HCT116 (cell line): ENCODE data around the gene ARCN1. TPM values are rescaled to one million over a fixed set of nuclear protein-coding genes. Genes with fewer than 3 reads are reported as not detected.

Experiments
- ATAC-seq: fragments of 200-7000 bp; cut with Tn5 transposase; 2 replicates; pipeline ENCODE4 v1.9.1; 2020; ENCODE audit warnings: mild to moderate bottlenecking, moderate library complexity
- BruUV-seq: library from RNA; stranded (reverse); fragments of 400-500 nt; replicated peaks from 2 replicates; lab custom pipeline; 2021; lab: Mats Ljungman, UMichigan
- CTCF ChIA-PET: fragments of 300-600 bp; sonication (Branson Sonifier 250); formaldehyde crosslinking; loops from one replicate; lab custom pipeline; 2021; ENCODE audit warnings: antibody characterized with exemption; lab: Charles Lee
- POLR2A ChIA-PET: fragments of 300-600, 350-600 bp; sonication (Branson Sonifier 250); formaldehyde crosslinking; loops from one replicate; lab custom pipeline; 2021; ENCODE audit warnings: antibody characterized with exemption; lab: Charles Lee
- RAD21 ChIA-PET, 2 experiments: fragments of 300-600 bp; sonication (Branson Sonifier 250); formaldehyde crosslinking; loops; one replicate each; lab custom pipeline; 2023; ENCODE audit warnings: low total read pairs in 2 of 2; ENCODE audit not compliant: uncharacterized antibody in 2 of 2, unreplicated experiment in 2 of 2, low non-redundant PET in 1 of 2; lab: Charles Lee
- DNase-seq: peaks from one replicate; pipeline ENCODE4 v3.0.0-alpha.2; 2010; ENCODE audit warnings: low read depth, low spot score
- H2AFZ ChIP-seq: fragments of 200-600 bp; shearing (Covaris generic), sonication (generic); 2 replicates; pipeline ENCODE4 v1.6.1; 2017; ENCODE audit warnings: low read depth, mixed run types, mixed read lengths, antibody characterized with exemption, low read length; ENCODE audit not compliant: poor library complexity, severe bottlenecking
- H3K27ac ChIP-seq: 2 replicates; pipeline ENCODE4 v1.5.1; 2012; ENCODE audit warnings: low read depth, low read length
- H3K27me3 ChIP-seq: fragments of 200-600 bp; sonication (generic); 2 replicates; pipeline ENCODE4 v1.6.1; 2016; ENCODE audit warnings: mixed run types, low read length, mixed read lengths; ENCODE audit not compliant: insufficient read depth
- H3K36me3 ChIP-seq, 2 experiments: fragments of 200-500 bp in 1 of 2; fragments of 200-600 bp in 1 of 2; sonication (Bioruptor generic) in 1 of 2; sonication (generic) in 1 of 2; 2 replicates each; pipeline versions ENCODE4 v1.5.1 to v1.6.1; 2014 to 2016; ENCODE audit warnings: low read length in 2 of 2, inconsistent platforms in 1 of 2, mixed read lengths in 1 of 2, mixed run types in 1 of 2; ENCODE audit not compliant: insufficient read depth in 2 of 2, control insufficient read depth in 1 of 2
- H3K4me1 ChIP-seq, 2 experiments: fragments of 200-600 bp in 1 of 2; sonication (generic) in 1 of 2; 2 replicates each; pipeline versions ENCODE4 v1.5.1 to v1.6.1; 2012 to 2017; ENCODE audit warnings: low read length in 2 of 2, inconsistent platforms in 1 of 2, mild to moderate bottlenecking in 1 of 2, mixed read lengths in 1 of 2, mixed run types in 1 of 2, moderate library complexity in 1 of 2; ENCODE audit not compliant: insufficient read depth in 2 of 2, control insufficient read depth in 1 of 2
- H3K4me2 ChIP-seq: fragments of 200-600 bp; sonication (generic); 2 replicates; pipeline ENCODE4 v1.6.1; 2017; ENCODE audit warnings: mixed run types, low read length, mixed read lengths
- H3K4me3 ChIP-seq, 2 experiments: fragments of 200-600 bp in 1 of 2; sonication (generic) in 1 of 2; replicated peaks in 1 of 2; 2 replicates each; pipeline ENCODE4 v1.5.1; 2011 to 2016; ENCODE audit warnings: low read length in 2 of 2, control low read depth in 1 of 2, low read depth in 1 of 2, mild to moderate bottlenecking in 1 of 2, mixed read lengths in 1 of 2, mixed run types in 1 of 2
- H3K79me2 ChIP-seq: fragments of 200-600 bp; sonication (generic); 2 replicates; pipeline ENCODE4 v1.6.1; 2017; ENCODE audit warnings: mild to moderate bottlenecking, mixed run types, low read length, moderate library complexity, mixed read lengths; ENCODE audit not compliant: insufficient read depth
- H3K9ac ChIP-seq: fragments of 200-600 bp; sonication (generic); 2 replicates; pipeline ENCODE4 v1.6.1; 2016; ENCODE audit warnings: low read length, mixed read lengths
- H3K9me2 ChIP-seq: fragments of 200-600 bp; sonication (generic), shearing (Covaris generic); 2 replicates; pipeline ENCODE4 v1.6.1; 2017; ENCODE audit warnings: mixed run types, mild to moderate bottlenecking, moderate library complexity; ENCODE audit not compliant: insufficient read depth
- H3K9me3 ChIP-seq, 2 experiments: fragments of 200-500 bp in 1 of 2; fragments of 200-600 bp in 1 of 2; sonication (Bioruptor generic) in 1 of 2; sonication (generic) in 1 of 2; 2 replicates each; pipeline ENCODE4 v1.6.1; 2014 to 2017; ENCODE audit warnings: low read length in 2 of 2, mixed read lengths in 2 of 2, inconsistent platforms in 1 of 2, low read depth in 1 of 2, mild to moderate bottlenecking in 1 of 2, mixed run types in 1 of 2, moderate library complexity in 1 of 2; ENCODE audit not compliant: control insufficient read depth in 1 of 2, insufficient read depth in 1 of 2
- H4K20me1 ChIP-seq: fragments of 200-600 bp; sonication (generic), shearing (Covaris generic); 2 replicates; pipeline ENCODE4 v1.6.1; 2017; ENCODE audit warnings: mixed run types, mild to moderate bottlenecking, moderate library complexity; ENCODE audit not compliant: insufficient read depth
- CBX3 ChIP-seq: IDR thresholded peaks from 2 replicates; pipeline ENCODE4 v1.6.1; 2012; ENCODE audit warnings: low read depth
- ELF1 ChIP-seq: IDR thresholded peaks from 2 replicates; pipeline ENCODE4 v1.6.1; 2012; ENCODE audit warnings: low read depth, borderline replicate concordance
- FOSL1 ChIP-seq: IDR thresholded peaks from 2 replicates; pipeline ENCODE4 v1.6.1; 2012; ENCODE audit warnings: low read depth
- JUND ChIP-seq: IDR thresholded peaks from 2 replicates; pipeline ENCODE4 v1.6.1; 2012
- SP1 ChIP-seq: IDR thresholded peaks from 2 replicates; pipeline ENCODE4 v1.6.1; 2012; ENCODE audit warnings: low read depth
- TCF7L2 ChIP-seq: IDR thresholded peaks from 2 replicates; pipeline ENCODE4 v1.7.0; 2011; ENCODE audit warnings: borderline replicate concordance, inconsistent platforms; ENCODE audit not compliant: insufficient read depth, insufficient read length; ENCODE audit errors: extremely low read depth
- intact Hi-C: fragments of 100-400 bp; cut with micrococcal nuclease; formaldehyde crosslinking; loops from 2 replicates; pipeline ENCODE4 v1.10.0; 2022
- total RNA-seq: library from RNA; stranded (reverse); gene quantifications from one replicate; pipeline ENCODE4 v1.2.1, GENCODE V29; 2021; ENCODE audit not compliant: unreplicated experiment
- TF ChIP-seq, protein P1 (sequence below): IDR thresholded peaks from 2 replicates; pipeline ENCODE4 v1.6.1; 2012
- TF ChIP-seq, protein P2 (sequence below), 3 experiments: fragments of 200-600 bp in 1 of 3; sonication (generic) in 1 of 3; IDR thresholded peaks in 2 of 3; conservative IDR thresholded peaks in 1 of 3; 2 replicates each; pipeline ENCODE4 v1.5.1; 2012 to 2017; ENCODE audit warnings: low read depth in 2 of 3, low read length in 2 of 3, antibody characterized with exemption in 1 of 3, borderline replicate concordance in 1 of 3, control low read depth in 1 of 3, mild to moderate bottlenecking in 1 of 3, mixed read lengths in 1 of 3, mixed run types in 1 of 3, moderate library complexity in 1 of 3; ENCODE audit not compliant: insufficient read depth in 1 of 3

Gene ARCN1
- total RNA-seq, 1 experiment from 2014 or later, result 147 TPM

DNA sequence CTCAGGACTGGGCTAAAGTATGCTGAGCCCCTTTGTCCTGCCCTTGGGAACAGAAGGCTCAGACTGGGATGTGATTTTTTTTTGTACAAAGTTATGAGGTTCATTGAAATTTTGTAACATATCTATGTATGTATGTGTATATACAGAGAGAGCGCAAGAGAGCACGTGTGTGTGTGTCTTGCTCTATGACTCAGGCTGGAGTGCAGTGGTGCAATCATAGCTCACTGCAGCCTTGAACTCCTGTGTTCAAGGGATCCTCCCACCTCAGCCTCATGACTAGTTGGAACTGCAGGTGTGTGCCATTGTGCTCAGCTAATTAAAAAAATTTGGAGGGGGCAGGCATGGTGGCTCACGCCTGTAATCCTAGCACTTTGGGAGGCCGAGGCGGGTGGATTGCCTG, 35.5 kb upstream of the ARCN1 start (continued):
- TF ChIP-seq TCF7L2 (no peak), ELF1 (no peak)
- TF ChIP-seq, protein P1, sequence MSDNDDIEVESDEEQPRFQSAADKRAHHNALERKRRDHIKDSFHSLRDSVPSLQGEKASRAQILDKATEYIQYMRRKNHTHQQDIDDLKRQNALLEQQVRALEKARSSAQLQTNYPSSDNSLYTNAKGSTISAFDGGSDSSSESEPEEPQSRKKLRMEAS, result no peak

DNA sequence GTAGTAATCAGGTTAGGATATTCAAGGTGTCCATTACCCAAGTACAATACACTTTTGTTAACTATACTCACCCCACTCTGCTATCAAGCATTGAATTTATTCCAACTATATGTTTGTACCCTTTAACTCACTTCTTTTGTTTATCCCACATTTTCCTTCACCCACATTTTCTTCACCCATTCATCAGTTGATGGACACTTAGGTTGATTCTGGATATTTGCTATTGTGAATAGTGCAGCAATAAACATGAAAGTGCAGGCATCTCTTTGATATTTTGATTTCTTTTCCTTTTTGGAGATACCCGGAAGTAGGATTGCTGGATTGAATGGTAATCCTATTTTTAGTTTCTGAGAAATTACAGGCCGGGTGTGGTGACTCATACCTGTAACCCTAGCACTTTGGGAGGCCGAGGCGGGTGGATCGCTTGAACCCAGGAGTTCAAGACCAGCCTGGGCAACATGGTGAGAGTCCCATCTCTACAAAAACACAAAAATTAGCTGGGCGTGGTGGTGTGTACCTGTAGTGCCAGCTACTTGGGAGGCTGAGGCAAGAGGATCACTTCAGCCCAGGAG, 34.7 kb upstream of the ARCN1 start:
- Histone ChIP-seq H3K79me2 (no peaks in the 10 kb centered on the region), H3K9ac (no peak overlapping the region), H3K4me1 (peaks cover 17 to 23% of the 10 kb centered on the region in 2 experiments), H3K4me2 (peak overlapping the region; percentile 53), H2AFZ (no peak overlapping the region), H3K9me2 (no peaks in the 10 kb centered on the region), H3K27me3 (no peaks in the 10 kb centered on the region), H3K36me3 (no peaks in the 10 kb centered on the region; a peak in 1 of 4 replicates), H3K4me3 (peak overlapping the region in 1 of 2 experiments; percentile 36; a peak in 2 of 4 replicates), H3K27ac (peak overlapping the region; percentile 48), H4K20me1 (no peaks in the 10 kb centered on the region), H3K9me3 (no peaks in the 10 kb centered on the region)
- no peak for DNase-seq
- RAD21 ChIA-PET, result no interaction called here
- BruUV-seq, result no TSS peak
- TF ChIP-seq FOSL1 (peak; percentile 67; the same call in 1 of the 2 replicates), SP1 (peak; percentile 32; the same call in 1 of the 2 replicates), JUND (peak; percentile 70), CBX3 (peak; percentile 25; the same call in 1 of the 2 replicates)
- TF ChIP-seq, protein P2, sequence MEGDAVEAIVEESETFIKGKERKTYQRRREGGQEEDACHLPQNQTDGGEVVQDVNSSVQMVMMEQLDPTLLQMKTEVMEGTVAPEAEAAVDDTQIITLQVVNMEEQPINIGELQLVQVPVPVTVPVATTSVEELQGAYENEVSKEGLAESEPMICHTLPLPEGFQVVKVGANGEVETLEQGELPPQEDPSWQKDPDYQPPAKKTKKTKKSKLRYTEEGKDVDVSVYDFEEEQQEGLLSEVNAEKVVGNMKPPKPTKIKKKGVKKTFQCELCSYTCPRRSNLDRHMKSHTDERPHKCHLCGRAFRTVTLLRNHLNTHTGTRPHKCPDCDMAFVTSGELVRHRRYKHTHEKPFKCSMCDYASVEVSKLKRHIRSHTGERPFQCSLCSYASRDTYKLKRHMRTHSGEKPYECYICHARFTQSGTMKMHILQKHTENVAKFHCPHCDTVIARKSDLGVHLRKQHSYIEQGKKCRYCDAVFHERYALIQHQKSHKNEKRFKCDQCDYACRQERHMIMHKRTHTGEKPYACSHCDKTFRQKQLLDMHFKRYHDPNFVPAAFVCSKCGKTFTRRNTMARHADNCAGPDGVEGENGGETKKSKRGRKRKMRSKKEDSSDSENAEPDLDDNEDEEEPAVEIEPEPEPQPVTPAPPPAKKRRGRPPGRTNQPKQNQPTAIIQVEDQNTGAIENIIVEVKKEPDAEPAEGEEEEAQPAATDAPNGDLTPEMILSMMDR (IDR thresholded peaks at IDR 0.05 in 2 of 3, conservative IDR thresholded peaks at IDR 0.05 in 1 of 3; ENCODE audit: borderline replicate concordance in 1 of 3, insufficient read depth in 1 of 3, low read depth in 2 of 3, low read length in 2 of 3), result no peak
- TF ChIP-seq, protein P1, result no peak
- intact Hi-C loops, result no loop called here
- CTCF ChIA-PET, result no interaction called here
- ATAC-seq, result peak; percentile 46; the same call in 1 of the 2 replicates
- POLR2A ChIA-PET, result no interaction called here
